NCI-H1436 treated with DMSO at 0.1 percent for 48 hours (cell line): ENCODE results near the gene KRT36.

Experiments used
- DNase-seq: peaks from one replicate; lab custom pipeline; 2025; lab: John Stamatoyannopoulos, UW

The KRT36 gene

DNA sequence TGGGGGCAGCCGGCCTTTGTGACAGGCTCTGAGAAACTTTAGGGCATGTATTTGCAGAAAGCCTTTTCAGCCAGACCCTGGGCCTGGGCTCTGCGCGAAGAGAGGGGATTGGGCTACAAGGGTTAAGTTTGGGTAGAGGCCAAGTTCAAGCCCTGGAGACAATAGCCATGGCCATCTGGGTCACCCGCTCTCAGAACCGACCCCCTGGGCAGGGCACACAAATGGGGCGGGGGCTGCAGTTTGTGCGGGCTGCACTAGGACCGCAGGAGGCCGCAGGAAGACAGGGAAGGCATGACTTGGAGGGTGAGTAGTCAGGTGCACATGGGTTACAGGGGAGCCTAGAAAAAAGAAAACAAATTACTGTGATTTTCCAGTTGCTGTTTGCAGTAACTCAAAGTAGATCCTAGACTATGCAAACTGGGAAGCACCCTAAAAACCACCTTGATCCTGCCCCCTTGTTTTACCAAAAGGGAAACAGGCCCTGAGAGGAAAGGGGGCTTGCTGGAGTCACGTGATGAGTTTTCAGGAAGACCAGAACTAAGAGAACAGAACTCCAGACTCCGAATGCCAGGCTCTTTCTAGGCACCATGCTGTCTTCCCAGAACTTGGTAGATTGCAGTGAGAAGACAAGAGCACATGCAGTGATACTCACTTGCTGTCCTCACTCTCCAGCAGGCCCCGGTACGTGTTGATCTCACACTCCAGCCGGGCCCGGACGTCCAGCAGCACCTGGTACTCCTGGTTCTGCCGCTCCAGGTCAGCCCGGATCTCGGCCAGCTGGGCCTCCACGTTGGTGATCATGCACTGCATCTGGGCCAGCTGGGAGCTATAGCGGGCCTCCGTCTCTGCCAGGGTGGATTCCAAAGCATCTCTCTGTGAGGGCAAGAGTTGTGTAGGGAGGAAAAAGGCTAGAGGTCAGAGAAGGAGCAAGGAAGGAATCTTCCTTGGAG, 12.6 kb downstream of the KRT36 start:
- DNase-seq, result no peak

DNA sequence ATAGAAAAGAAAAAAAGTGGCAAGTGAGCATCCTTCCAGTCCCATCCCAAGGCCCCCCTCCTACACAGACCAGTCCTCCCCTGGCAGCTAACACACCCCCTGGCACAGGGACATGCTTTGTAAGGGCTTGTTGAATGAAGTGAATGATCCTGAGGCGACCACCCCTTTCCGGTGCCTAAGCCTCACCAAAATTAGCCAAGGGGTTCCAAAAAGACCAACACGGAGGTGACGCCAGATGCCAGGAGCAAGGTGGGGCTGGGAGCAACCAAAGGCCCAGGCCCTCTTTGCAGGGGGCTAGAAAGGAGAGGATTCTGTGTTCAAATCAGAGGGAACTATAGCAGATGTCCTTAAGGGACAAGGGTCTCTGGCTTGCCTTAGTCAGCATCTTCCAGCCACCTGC, 14.3 kb downstream of the KRT36 start:
- DNase-seq, result no peak

DNA sequence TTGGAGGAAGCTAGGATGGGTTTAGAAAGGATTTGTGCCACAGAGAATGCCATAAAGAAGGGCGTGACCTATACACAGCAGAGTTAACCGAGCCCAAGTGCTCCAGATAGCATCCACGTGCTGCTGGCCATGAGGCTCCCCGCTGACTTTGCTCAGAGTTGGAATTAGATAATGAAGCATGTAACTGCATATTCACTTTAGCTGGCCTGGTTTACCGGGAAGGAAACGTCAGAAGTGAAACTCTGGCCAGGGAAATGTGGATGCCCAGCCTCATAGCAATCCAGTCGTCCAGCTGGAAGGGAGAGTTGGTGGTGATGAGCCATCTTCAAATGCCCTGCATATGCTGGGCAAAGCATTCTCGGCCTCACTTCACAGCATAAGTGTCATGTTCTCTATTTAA, 14.8 kb downstream of the KRT36 start:
- DNase-seq, result no peak

DNA sequence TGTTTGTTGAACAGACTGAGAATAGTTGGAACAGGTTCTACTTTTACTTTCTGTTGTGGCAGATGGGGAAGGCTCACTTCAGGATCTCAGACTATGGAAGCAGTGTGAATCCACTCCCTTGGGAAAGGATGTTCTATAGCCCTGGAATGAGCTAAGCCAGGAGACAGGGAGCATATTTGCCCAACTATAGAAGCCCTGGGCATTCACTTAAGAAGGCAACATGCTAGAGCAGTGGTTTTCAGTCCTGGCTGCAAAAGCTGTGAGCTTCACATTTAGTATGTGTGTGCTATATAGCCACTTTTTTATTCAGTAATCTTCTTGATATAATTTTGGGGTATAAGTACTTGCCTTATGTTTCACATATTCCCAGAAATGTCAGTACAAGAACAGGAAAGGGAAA, 21.4 kb downstream of the KRT36 start:
- no peak for DNase-seq

DNA sequence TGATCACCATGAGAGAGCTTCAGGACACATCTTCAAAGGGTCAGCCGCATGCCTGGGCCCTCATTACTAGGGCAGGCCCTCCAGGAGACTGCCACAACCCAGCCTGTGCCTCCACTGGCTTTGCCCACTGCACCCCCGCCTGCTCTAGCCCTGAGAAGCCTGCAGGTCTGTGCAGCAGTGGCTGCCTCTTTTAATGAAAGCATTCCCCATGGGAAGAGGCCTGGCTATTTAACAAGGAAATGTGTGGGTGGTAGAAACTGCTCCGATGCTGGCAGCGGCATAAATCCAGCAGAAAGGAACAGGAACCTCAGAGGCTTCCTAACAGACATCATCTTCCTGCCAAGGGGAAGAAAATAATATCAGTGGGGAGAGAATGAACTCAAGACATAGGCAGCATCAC, 22.1 kb downstream of the KRT36 start:
- DNase-seq, result no peak

DNA sequence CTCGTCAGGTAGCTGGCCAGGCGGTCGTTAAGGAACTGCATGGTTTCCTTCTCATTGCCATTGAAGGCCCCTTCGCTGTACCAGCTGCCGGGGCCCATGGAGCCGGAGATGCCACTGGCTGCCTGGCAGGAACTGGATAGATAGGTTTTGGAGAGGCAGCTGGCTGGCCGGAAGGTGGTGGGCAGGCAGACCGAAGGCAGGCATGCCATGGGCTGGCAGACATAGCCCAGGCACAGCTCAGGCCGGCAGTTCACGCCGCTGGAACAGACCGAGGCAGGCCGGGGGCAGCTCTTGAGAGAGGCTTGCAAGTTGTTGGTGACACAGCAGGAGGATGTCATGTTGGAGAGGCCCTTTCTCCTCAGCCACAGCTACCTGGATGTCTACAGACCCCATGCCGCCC, 22.7 kb downstream of the KRT36 start, which contains the start of gene KRT32:
KRT32 (minus strand) TSS at position 399 of the 400 bp plus-strand sequence; CDS start at position 338, 61 bp downstream.
- no peak for DNase-seq

DNA sequence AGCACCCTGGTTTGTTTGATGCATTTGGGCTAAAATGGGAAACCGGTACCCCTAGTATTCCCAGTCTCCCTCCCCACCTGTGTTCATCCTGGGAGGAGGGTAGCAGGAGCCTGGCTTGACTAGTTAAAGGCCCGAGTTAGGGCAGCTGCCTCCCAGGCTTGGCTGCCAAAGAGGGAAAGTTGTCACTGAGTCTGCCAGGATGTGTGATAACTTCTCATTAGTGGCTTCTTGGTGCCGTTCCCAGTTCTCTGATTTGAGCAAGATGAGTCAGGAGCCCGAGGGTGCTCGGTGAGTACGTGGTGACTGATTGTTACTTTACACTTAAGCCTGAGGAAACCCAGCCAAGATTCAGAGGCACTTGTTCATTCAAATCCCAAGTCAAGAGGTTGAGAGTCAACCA, 25.0 kb downstream of the KRT36 start:
- no peak for DNase-seq

DNA sequence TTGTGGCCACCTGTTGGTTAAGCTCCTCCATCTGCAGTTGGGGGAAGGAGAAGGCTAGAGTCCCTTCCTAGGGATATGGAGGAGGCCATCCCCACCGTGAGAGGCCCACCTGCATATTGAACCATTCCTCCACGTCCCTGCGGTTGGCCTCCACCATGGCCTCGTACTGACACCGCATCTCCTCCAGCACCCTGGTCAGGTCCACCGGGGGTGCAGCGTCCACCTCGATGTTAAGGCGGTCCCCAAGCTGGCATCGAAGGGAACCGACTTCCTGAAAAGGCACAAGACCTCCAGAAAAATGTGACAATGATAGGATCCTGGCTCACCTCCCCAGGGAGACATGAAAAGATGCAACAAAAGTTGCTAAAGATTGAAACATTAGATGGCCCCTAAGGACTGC, 25.5 kb downstream of the KRT36 start:
- DNase-seq, result no peak

DNA sequence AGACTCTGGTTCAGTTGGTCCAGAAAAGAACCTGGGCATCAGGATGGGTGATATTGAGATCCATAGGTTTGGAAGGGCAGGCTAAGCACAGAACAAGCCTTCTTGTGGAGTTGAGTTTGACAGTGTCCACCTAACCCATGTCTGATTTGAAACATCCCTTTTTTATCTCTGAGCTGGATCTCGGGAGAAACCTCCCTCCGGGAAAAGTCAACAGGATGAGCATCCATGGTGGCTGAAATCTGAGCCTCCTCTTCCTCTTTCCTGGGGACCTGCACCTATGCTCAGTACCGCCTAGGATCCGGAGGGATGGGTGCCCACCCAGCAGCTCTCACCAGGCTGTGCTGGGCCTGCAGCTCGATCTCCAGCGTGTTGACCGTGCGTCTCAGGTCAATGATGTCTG, 26.0 kb downstream of the KRT36 start:
- DNase-seq, result no peak

DNA sequence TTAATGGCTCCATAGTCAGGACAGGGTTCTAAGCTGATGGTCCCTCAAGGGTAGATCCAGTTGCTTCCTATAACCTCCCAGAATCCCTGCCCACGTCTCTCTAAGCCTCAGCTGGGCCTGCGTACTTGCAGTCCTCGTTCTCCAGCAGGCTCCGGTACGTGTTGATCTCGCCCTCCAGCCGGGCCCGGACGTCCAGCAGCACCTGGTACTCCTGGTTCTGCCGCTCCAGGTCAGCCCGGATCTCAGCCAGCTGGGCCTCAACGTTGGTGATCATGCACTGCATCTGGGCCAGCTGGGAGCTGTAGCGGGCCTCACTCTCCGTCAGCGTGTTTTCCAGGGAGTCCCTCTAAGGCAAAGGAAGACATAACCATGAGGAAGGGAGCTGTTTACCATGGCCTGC, 27.0 kb downstream of the KRT36 start:
- DNase-seq, result no peak

DNA sequence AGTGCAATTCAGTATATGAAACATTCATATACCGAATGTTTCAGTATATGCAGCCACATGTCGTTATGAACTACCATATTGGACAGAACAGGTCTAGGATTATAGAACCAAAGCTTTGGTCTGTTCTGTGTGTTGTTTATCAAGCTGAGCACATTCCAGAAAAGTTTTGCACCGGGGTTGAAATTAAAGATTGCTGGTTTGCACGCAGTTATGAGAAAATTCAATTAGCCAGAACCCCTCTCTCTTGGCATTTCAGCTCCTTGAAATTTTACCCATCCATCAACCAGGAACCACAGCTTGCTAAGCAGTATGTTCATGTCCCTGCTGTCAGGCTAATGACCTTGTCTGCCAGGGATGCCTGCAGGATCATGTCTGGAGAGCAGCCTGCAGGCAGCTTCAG, 32.0 kb downstream of the KRT36 start:
- DNase-seq, result no peak

DNA sequence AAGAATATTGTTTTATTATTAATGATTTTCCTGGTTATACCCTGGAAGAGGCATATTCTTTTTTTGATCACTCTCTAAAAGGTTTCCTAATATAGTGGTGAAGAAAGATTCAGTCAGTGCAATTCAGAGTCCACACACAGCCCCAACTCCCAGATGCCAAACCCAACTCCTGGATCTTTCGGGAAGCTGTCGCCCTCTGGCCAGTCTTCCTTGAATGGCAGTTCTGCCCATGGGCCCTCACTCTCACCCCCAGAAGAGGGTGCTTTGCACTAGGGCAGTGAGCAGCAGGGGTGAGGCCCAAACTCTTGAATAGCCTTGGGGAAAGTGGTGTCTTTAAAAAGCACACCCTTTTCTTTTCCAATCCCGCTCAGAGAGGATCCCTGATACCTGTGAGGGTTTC, 33.5 kb downstream of the KRT36 start:
- DNase-seq, result no peak

DNA sequence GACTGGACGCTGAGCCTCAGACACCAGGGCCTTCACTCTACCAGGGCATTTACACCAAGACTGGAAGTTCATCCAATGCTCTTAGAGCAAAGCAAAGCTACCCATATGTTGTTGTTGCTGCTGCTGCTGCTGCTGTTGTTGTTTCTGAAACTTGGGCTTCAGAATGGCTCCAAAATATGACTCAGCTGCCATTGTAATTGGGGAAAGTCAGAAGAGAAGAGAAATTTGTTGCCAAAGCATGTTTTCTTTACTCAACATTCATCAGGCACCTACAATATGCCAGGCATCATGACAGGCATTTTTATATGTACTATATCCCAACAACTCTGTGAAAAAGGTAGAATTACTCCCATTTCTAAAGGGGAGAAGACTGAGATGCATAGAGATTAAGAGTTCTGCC, 34.5 kb downstream of the KRT36 start:
- DNase-seq, result no peak

DNA sequence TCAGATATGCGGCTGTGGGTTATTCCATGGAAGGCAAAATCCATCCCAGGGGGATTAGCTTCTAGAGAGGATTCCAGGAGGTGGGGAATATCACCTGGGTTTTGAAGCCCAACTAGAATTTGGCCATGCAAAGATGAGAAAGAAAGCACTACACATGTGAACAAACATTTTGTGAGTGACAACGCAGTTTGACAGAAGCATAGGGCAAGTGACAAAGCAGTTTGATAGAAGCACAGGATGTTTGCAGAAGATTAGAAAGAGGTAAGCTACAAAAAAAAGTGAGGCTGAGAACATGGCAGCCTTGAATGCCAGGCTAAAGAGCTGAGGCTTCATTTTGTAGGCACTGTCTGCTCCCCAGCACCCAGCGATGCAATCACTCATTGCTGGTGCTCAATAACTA, 36.6 kb downstream of the KRT36 start:
- no peak for DNase-seq

DNA sequence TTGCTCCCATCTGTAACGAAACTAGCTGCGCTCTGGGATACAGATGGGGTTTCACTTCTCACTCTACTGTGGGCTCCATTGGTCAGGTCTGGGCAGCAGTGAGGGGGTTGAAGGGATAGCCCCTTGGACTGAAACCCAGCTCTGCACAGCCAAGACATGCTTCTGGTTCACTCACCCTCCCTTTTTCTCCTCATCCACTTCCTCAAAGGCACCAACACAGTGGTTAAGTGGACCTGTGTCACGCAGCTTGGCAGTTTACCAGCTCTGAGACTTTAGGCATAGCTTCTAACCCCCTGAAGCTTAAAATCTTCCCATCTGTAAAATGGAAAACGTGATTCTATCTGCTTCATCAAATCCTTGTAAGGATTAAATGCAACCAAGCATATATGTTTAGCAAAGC, 37.4 kb downstream of the KRT36 start:
- DNase-seq, result no peak

DNA sequence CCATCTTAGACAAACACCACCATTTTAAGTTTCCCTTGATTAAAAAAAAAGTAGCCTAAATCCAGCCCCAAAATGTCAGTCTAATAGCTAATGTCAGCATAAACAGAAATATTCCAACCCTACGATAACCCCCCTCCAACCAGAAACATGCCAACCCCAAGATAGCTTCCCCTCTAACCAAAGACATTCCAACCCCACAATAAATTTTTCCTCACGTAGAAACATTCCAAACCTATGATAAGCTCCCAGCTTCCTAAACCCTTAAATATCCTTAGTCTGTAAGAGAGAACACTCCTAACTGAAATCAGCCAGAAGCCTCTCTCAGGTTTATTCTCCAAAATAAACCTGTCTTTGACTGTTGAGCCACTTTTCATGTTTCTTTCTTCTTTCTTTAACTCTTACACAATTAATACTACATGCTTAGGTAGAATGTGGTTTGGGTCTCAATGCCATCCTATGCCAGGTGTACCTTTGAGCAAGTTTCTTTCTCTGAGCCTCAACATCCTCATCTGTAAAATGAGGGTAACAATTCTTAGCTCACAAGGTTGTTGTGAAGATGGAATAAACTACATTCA, 38.5 kb downstream of the KRT36 start:
- no peak for DNase-seq

DNA sequence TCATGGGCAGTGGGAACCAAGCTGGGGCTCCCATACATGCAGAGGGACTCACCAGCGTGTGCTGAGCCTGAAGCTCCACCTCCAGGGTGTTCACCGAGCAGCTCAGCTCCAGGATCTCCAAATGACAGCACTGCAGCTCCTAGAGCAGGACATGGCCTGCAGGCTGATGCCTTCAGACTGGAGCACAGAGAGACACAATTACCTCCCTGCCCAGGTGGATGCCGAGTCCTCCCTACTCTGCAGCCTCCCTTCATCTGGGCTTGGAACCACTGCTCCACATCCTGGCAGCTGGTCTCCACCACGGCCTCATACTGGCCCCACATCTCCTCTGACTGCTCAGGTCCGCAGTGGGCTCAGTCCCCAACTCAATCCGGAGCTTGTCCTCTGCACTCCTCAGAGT, 40.7 kb downstream of the KRT36 start:
- DNase-seq, result no peak

DNA sequence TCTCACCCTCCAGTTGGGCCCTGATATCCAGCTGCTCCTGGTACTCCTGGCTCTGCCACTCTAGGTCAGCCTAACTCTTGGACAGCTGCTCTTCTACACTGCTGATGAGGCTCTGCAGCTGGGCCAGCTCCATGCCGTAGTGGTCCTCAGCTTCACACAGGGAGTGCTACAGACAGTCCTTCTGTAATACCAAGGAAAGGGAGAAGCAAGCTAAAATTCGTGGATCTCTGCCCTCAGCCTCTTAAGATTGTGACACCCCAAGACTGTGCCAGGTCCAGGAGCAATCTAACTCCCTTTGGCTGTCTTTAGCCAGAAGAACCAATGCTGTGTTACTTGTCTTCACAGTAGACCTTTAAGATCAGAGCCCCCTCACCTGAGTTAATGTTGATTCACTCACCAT, 41.2 kb downstream of the KRT36 start:
- DNase-seq, result no peak

DNA sequence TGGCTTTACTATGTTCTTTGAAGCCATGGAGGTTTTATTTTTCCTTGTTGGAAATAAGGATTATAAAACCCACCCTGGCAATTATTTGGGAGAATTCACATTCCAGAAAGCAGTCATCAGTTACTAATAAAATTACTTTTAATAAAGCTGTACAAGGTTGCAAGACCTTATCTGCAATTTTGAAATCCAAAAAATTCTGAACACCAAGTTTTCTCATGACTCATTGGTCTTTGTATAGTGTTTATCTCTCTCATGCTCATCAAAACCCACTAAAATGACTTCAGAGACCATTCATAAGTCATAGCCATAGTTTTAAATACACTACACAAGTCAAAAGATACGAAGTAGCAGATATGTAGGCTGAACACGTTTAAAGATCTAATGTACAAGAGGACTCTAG, 42.9 kb downstream of the KRT36 start:
- no peak for DNase-seq

DNA sequence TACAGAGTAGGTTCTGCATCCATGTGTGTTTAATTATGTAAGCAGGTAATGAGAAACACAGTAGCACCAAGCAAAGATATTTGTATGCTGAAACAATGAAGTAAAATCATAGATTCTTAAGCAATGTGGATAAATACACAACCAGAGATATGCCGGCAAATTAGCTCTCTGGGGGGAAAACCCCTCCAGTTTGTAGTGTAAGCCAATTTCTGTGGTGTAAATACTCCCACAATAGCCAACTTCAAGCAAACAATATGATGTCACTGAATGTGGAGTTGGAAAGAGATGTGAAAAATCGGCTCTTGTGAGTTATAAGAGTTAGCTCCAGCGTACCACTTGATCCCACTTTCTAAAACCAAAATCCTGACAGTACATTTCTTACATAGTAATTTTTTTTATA, 45.1 kb downstream of the KRT36 start:
- no peak for DNase-seq

DNA sequence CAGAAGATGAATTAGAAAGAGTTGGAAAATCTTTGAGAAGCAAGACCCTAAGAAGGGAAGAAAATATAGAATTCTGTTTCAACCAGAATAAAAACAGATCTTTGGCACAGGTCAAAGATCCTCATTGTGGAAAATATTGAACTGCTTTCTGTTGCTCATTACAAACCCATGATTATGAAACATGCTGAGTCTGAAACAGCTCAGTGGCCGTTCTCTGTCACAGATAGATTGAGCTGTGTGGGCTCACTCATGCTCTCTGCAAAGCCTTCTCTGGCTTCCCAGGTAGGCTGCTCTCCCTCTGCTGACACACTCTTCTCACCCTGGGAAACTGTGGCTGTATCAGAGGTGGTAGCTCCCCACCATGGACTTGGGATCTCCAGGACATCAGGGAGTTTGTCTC, 45.5 kb downstream of the KRT36 start:
- DNase-seq, result no peak

DNA sequence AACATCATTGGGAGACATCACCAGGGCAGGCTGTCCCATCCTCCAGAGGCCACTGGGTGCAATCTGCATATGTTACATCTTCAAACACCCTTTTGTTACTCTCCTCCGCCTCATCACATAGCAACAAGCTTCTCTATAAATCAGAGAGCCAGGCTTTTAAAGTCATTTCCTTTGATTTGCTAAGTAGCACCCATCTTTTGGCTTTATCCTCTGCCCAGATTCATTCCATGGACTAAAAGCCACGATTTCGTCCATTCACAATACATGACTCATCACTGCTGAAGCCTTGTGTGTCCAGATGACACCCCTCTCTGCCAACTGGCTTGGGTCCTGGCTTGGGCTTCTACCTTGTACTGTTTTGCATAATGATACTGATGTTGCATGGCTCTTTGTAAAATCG, 47.0 kb downstream of the KRT36 start:
- DNase-seq, result no peak

DNA sequence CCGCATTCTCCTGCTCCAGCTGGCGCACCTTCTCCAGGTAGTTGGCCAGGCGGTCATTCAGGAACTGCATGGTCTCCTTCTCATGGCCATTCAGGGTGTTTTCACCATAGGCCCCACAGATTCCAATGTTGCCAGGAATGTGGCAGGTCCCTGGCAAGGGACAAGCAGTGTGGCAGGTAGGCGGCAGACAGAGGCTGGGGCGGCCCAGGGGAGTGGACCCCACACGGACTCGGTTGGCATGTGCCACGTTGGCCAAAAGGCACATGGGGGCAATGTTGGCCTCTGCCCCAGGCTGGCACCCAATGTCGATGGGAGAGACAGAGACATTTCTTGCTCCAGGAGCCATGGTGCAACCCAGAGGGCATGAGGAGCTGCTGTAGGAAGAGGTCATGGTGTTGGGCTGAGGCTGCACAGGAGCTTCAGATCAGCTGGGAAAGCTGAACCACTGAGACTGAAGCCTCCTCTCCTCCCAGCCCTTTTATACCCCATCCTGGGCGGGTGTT, 49.1 kb downstream of the KRT36 start, which contains the start of gene KRT38:
KRT38 (minus strand) TSS at position 453 of the 503 bp plus-strand sequence; CDS start at position 391, 62 bp downstream.
- DNase-seq, result no peak
